Loucy (cell line): ENCODE measurements around the gene FGR.

Experiments
- H2AFZ ChIP-seq: fragments of 200-600 bp; sonication (generic); 2 replicates; pipeline ENCODE4 v1.6.0; 2016; ENCODE audit warnings: antibody characterized with exemption, mild to moderate bottlenecking, low read length, moderate library complexity
- H3F3A ChIP-seq: fragments of 200-600 bp; 2 replicates; pipeline ENCODE4 v1.6.0; 2016; ENCODE audit warnings: antibody characterized with exemption, low read depth, mild to moderate bottlenecking
- H3K27me3 ChIP-seq: fragments of 200-600 bp; sonication (generic); 2 replicates; pipeline ENCODE4 v1.6.1; 2014; ENCODE audit warnings: low read length, mild to moderate bottlenecking; ENCODE audit not compliant: insufficient read depth, poor library complexity, severe bottlenecking
- H3K36me3 ChIP-seq: fragments of 200-600 bp; sonication (generic); 2 replicates; pipeline ENCODE4 v1.6.1; 2016; ENCODE audit warnings: low read length; ENCODE audit not compliant: insufficient read depth
- H3K4me1 ChIP-seq: fragments of 200-600 bp; sonication (generic); 2 replicates; pipeline ENCODE4 v1.5.1; 2014; ENCODE audit warnings: low read length, mild to moderate bottlenecking; ENCODE audit not compliant: insufficient read depth, poor library complexity, severe bottlenecking
- H3K4me2 ChIP-seq: fragments of 200-600 bp; sonication (generic); 2 replicates; pipeline ENCODE4 v1.6.0; 2014; ENCODE audit warnings: antibody characterized with exemption, low read length, low read depth, mild to moderate bottlenecking; ENCODE audit not compliant: poor library complexity, severe bottlenecking
- H3K4me3 ChIP-seq: fragments of 200-600 bp; sonication (generic); 2 replicates; pipeline ENCODE4 v1.5.1; 2014; ENCODE audit warnings: low read length, mild to moderate bottlenecking, mixed read lengths; ENCODE audit not compliant: poor library complexity, severe bottlenecking
- H3K79me2 ChIP-seq: fragments of 200-600 bp; sonication (generic); 2 replicates; pipeline ENCODE4 v1.6.1; 2014; ENCODE audit warnings: low read length; ENCODE audit not compliant: insufficient read depth
- H3K9ac ChIP-seq: fragments of 200-600 bp; sonication (generic); 2 replicates; pipeline ENCODE4 v1.6.0; 2014; ENCODE audit warnings: mild to moderate bottlenecking, low read depth, low read length, moderate library complexity; ENCODE audit not compliant: poor library complexity, severe bottlenecking
- H3K9me2 ChIP-seq: fragments of 200-600 bp; sonication (generic); replicated peaks from 2 replicates; pipeline ENCODE4 v1.6.1; 2016; ENCODE audit warnings: low read depth, low read length, mixed read lengths
- H3K9me3 ChIP-seq: fragments of 200-600 bp; sonication (generic); 2 replicates; pipeline ENCODE4 v1.6.1; 2014; ENCODE audit warnings: mild to moderate bottlenecking, antibody characterized with exemption, low read length, low read depth; ENCODE audit not compliant: insufficient read depth
- H4K20me1 ChIP-seq: fragments of 200-600 bp; sonication (generic); 2 replicates; pipeline ENCODE4 v1.6.0; 2014; ENCODE audit warnings: antibody characterized with exemption, low read length, mild to moderate bottlenecking; ENCODE audit not compliant: insufficient read depth, poor library complexity, severe bottlenecking
- EZH2phosphoT487 ChIP-seq: fragments of 200-600 bp; IDR thresholded peaks from 2 replicates; pipeline ENCODE4 v1.6.1; 2018; ENCODE audit warnings: antibody characterized with exemption, mild to moderate bottlenecking, moderate library complexity, borderline replicate concordance
- TF ChIP-seq, protein P1 (sequence below): fragments of 200-600 bp; sonication (generic); conservative IDR thresholded peaks from 2 replicates; pipeline ENCODE4 v1.5.1; 2014; ENCODE audit warnings: mild to moderate bottlenecking, antibody characterized with exemption, low read length

The FGR gene

DNA sequence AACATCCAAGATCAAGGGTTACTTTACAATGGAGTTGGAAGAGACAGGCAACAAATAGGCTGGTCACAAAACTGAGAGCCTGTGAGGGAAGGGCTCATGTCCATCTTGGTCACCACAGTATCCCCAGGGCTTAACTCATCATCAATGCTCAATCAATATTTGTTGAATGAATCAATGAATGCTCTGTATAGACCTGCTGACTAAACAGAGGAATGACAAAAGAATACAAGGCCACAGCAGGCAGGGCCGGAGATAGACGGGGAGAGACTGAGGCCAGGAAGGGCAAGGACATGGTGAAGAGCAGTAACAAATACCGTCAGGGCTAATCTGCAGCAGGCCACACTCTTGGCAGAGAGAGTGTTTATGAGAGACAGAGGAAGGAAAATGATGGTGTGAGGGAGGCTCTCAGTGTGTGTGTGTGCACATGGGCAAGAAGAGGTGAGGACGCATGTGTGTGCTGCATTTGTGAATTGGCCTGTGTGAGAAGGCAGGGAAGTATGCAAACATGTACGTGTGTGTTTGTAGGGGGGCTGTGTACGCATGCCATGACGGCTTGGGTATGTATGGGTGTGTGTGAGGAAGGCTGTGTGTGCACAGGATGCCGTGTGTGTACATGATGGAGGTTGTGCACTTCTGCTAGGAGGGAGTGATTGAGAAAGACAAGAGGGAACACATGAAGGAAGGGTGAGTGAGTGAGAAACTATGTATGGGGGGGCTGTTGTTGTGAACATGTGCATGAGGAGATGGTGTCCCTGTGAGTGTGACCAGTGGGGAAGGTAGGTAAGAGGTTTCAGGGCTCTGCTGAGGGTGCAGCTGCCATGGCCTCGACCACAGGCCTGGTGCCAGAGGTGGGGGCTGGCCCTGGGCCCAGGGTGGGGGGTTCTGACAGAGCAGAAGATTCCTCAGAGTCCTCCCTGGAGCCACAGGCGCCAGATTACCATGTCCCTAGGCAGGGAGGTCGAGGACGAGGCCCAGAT, 46.4 kb downstream of the FGR start:
- H2AFZ ChIP-seq: no peak overlapping the region
- peaks cover 27% of the 10 kb centered on the region; the same call in 1 of the 2 replicates for H3K36me3 ChIP-seq
- no peak overlapping the region for H3K9ac ChIP-seq
- H3K4me2 ChIP-seq: no peak overlapping the region
- TF ChIP-seq EZH2phosphoT487: no peak
- TF ChIP-seq, protein P1, sequence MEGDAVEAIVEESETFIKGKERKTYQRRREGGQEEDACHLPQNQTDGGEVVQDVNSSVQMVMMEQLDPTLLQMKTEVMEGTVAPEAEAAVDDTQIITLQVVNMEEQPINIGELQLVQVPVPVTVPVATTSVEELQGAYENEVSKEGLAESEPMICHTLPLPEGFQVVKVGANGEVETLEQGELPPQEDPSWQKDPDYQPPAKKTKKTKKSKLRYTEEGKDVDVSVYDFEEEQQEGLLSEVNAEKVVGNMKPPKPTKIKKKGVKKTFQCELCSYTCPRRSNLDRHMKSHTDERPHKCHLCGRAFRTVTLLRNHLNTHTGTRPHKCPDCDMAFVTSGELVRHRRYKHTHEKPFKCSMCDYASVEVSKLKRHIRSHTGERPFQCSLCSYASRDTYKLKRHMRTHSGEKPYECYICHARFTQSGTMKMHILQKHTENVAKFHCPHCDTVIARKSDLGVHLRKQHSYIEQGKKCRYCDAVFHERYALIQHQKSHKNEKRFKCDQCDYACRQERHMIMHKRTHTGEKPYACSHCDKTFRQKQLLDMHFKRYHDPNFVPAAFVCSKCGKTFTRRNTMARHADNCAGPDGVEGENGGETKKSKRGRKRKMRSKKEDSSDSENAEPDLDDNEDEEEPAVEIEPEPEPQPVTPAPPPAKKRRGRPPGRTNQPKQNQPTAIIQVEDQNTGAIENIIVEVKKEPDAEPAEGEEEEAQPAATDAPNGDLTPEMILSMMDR: no peak
- H3K4me1 ChIP-seq: peaks cover 6% of the 10 kb centered on the region
- no peaks in the 10 kb centered on the region for H3K9me3 ChIP-seq
- H4K20me1 ChIP-seq: peaks cover 86% of the 10 kb centered on the region
- H3K79me2 ChIP-seq: peaks cover 99% of the 10 kb centered on the region
- H3K9me2 ChIP-seq: no peaks in the 10 kb centered on the region
- H3K27me3 ChIP-seq: no peaks in the 10 kb centered on the region
- H3F3A ChIP-seq: no peaks in the 10 kb centered on the region
- H3K4me3 ChIP-seq: no peak overlapping the region

DNA sequence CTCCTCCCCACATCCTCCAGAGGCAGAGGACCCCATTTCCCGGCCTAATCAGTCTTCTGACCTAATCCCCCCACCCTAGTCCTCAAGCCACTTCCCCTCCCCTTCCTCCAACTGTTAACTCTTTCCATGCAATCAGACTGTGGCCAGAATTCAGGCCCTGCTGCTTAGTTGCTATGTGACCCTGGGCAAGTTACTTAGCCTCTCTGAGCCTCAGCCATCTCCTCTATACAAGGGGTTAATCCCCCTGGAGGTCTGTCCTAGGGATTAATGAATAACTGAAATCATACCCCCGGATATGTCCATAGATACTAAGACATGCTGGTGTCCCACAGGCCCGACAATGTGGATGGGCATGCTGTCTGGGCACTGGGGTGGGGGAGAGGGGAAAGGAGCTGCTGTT, 49.3 kb downstream of the FGR start:
- no peak for TF ChIP-seq EZH2phosphoT487
- TF ChIP-seq, protein P1: no peak

DNA sequence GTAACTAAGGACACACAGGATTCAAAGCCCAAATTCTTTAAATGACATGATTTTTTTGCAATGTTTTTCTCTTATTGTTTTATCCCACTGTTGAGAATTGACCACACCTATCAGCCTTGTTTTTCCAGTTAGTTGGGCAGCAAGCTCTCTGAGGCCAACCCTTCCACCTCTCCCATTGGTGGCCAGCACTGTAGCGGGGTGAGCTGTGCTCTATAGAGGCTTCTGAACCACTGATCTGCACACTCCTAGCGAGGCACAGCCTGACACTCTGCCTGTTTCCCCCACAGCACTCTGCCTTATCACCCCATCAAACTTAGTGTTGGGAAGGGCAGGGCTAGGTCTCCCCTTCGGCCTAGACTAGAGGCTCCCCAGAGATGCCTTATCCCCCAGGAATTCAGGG, 50.5 kb downstream of the FGR start:
- no peaks in the 10 kb centered on the region for H3K9me3 ChIP-seq
- H2AFZ ChIP-seq: no peak overlapping the region
- no peak overlapping the region for H3K9ac ChIP-seq
- peaks cover 61% of the 10 kb centered on the region for H4K20me1 ChIP-seq
- TF ChIP-seq, protein P1: no peak
- TF ChIP-seq EZH2phosphoT487: no peak
- H3K79me2 ChIP-seq: peaks cover 99% of the 10 kb centered on the region
- no peaks in the 10 kb centered on the region for H3K27me3 ChIP-seq
- H3K4me1 ChIP-seq: no peaks in the 10 kb centered on the region
- peaks cover 26% of the 10 kb centered on the region; the same call in 1 of the 2 replicates for H3K36me3 ChIP-seq
- H3K4me3 ChIP-seq: no peak overlapping the region
- H3K4me2 ChIP-seq: no peak overlapping the region
- no peaks in the 10 kb centered on the region for H3K9me2 ChIP-seq
- H3F3A ChIP-seq: no peaks in the 10 kb centered on the region

More for the DNA sequence above, 49.3 kb downstream of the FGR start:
- Histone ChIP-seq H3K27me3 (no peaks in the 10 kb centered on the region), H3K79me2 (peaks cover 98% of the 10 kb centered on the region), H3F3A (no peaks in the 10 kb centered on the region), H3K36me3 (peaks cover 29% of the 10 kb centered on the region; the same call in 1 of the 2 replicates), H3K4me3 (no peak overlapping the region), H4K20me1 (peaks cover 70% of the 10 kb centered on the region), H3K4me2 (no peak overlapping the region), H2AFZ (no peak overlapping the region), H3K9me3 (no peaks in the 10 kb centered on the region), H3K9ac (no peak overlapping the region), H3K4me1 (no peaks in the 10 kb centered on the region), H3K9me2 (no peaks in the 10 kb centered on the region)
